Dermis blood vessel endothelial cell (primary cell): ENCODE results near the gene RSPRY1. TPM values are rescaled to one million over a fixed set of nuclear protein-coding genes. Genes with fewer than 3 reads are reported as not detected.
A peak's percentile ranks its signal among the peaks of the same experiment; 100 is the strongest.
"Not testable (repeated sequence)": the region's sequence is repeated elsewhere in the genome, so short reads cannot be mapped to it uniquely, and the experiment has no call there.

ENCODE experiments used
- DNase-seq: peaks from one replicate; pipeline ENCODE4 v3.0.0; 2010
- total RNA-seq: library from RNA; depleted of rRNA; stranded (reverse); fragments of >200 nt; gene quantifications from 2 replicates; pipeline ENCODE4 v1.2.3, GENCODE V29; 2014

The RSPRY1 gene
- total RNA-seq, 1 donor from 2014 or later, result 50.4 TPM

DNA sequence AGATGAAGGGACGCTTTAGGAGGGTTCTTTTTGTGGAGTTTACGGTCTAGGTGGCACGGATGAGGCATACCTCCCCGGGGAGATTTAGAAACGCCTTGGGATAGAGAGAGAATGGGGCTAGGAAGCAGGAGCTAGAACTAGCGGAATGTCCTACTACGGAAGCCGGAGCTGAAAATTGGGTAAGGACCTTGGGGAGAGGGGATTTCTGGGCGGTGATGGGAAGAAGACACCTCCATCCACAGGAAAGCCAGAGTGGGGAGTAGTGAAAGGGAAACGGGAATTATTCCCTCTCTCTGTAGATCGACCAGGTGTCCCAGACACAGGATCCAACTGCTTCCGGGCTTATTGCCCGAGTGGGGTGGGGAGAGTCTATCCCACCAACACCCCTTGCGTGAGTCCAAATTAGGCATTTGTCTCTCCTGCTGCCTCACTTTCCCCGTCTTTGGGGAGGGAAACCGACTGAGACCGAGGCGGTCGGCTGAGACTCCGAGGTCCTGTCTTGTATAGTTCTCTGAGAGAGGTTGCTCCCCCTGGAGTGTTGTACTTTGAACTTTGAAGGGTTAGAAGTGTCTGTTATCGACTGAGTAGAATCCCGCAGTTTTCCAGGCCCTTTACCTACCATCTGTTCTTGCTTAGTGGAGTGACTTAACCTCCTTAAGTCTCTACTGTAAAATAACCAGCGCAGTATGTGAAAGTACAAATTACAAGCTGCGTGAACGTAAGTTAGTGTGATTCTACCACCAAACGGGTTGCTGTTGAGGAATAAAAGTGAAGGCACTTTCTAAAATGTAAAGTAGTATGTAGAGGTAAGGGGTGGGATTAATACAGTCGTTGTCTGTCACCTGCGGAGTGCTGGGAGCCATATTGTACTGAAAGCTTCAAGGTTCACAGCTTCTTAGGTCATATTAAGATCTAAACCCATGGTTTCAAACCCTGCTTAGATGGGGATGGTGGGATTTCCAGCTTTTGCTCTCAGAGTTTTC is 1.0 kb downstream of the RSPRY1 start:
- DNase-seq, result peak; percentile 55

GRCh38 chr16:57187902-57188710 is 2.0 kb downstream of the RSPRY1 start:
- not testable (repeated sequence) for DNase-seq

GRCh38 chr16:57188711-57189002 is 2.5 kb downstream of the RSPRY1 start:
- no peak for DNase-seq

DNA sequence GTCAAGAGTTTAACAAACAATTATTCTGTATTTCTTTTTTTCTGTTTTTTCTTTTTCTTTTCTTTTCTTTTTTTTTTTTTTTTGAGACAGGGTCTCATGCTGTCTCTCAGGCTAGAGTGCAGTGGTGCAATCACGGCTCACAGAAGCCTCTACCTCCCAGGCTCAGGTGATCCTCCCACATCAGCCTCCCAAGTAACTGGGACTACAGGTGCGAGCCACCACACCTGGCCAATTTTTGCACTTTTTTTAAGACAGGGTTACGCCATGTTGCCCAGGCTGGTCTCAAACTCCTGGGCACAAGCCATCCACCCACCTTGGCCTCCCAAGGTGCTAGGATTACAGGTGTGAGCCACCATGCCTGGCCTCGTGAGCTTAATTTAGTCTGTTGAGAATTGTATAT is 3.4 kb downstream of the RSPRY1 start:
- not testable (repeated sequence) for DNase-seq

GRCh38 chr16:57190136-57190535 is 4.0 kb downstream of the RSPRY1 start:
- DNase-seq, result no peak

GRCh38 chr16:57191056-57191571 is 5.0 kb downstream of the RSPRY1 start:
- no peak for DNase-seq

DNA sequence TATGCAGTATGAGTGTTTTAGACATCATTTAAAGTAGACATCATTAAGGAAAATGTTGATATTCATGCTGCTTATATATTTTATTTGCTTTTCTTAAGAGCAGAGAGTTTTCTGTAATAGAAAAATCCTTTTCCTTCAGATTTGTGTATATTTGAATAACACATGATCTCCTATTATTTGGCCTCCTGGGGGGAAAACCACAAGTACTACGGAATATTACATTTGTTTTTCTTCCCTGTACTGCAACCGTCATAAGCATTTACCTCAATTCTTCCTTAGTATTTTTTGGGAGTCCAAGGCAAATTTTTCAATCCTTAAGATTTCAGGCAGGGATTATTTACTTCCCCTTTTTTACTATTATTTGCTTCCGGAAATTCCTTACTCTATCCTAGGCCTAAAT is 6.0 kb downstream of the RSPRY1 start:
- DNase-seq, result no peak

- DNase-seq, result no peak
These were observed 6.8 kb downstream of the RSPRY1 start for GRCh38 chr16:57192720-57193486.

DNA sequence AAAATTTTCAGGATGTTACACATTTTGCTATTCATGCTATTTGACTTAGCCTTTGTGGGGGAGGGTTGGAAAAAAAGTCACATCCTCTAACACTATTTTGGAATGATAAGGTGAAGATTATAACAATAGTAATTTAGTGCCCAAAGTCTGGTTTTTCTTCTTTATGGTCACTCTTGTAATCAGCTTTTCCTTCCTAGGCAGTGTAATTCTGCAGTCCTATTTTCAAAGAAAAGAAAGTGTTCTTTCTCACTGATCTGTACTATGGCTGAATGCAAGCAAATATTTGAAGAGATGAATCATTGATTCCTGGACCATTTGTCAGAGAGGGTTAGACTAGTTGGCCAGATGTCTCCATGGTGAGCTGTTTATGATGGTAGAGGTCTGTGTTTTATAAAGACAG is 8.4 kb downstream of the RSPRY1 start:
- peak; percentile 88 for DNase-seq

- no peak for DNase-seq
These were observed 10.2 kb downstream of the RSPRY1 start for GRCh38 chr16:57196286-57196685.

DNA sequence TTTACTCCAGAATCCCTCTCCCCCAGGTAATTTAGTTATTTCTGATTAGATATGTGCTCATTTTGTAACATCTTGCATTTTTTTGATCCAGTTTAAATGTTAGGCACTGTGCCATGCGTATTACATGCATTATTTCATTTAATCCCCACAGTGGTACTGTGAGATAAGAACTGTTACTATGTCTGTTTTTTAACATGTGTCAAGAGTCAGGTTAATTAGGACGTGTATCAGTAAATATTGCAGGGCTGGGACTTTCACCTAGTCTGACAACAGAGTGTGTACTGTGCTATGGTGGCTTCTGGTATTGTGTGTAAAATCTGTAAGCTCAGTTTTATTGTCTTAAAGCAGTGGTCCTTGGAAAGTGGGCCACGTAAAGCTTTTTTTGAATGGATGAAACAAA is 10.6 kb downstream of the RSPRY1 start:
- no peak for DNase-seq

- not testable (repeated sequence) for DNase-seq
These were observed 14.2 kb downstream of the RSPRY1 start for GRCh38 chr16:57200321-57200720.

DNA sequence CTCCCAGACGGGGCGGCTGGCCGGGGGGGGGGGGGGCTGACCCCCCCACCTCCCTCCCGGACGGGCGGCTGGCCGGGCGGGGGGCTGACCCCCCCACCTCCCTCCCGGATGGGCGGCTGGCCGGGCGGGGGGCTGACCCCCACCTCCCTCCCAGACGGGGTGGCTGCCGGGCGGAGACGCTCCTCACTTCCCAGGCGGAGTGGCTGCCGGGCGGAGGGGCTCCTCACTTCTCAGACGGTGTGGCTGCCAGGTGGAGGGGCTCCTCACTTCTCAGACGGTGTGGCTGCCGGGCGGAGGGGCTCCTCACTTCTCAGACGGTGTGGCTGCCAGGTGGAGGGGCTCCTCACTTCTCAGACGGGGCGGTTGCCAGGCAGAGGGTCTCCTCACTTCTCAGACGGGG is 14.8 kb downstream of the RSPRY1 start:
- DNase-seq, result not testable (repeated sequence)

GRCh38 chr16:57202095-57202886 is 16.2 kb downstream of the RSPRY1 start:
- DNase-seq, result no peak

- DNase-seq, result no peak
These were observed 17.3 kb downstream of the RSPRY1 start for GRCh38 chr16:57203451-57203850.

DNA sequence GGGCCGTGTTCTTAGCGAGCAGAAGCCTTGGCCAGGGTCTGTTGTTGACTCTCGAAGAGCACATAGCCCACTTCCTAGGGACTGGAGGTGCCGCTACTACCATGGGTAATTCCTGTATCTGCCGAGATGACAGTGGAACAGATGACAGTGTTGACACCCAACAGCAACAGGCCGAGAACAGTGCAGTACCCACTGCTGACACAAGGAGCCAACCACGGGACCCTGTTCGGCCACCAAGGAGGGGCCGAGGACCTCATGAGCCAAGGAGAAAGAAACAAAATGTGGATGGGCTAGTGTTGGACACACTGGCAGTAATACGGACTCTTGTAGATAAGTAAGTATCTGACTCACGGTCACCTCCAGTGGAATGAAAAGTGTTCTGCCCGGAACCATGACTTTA is 18.5 kb downstream of the RSPRY1 start:
- DNase-seq, result no peak

DNA sequence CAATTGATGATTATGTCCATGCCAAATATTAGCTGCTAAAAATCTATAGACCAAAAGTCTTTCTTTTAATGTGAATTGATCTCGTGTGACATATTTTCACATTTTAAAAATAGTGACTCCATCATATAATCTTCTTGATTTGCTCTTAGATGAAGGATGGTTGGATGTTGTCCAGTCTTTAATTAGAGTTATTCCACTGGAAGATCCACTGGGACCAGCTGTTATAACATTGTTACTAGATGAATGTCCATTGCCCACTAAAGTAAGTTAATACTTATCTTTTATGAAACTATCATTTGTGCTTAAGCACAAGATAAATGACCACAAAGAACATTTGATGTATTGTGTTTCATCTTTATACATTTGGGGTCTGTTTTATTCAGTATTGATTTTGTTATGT is 22.8 kb downstream of the RSPRY1 start:
- no peak for DNase-seq

GRCh38 chr16:57209780-57210179 is 23.7 kb downstream of the RSPRY1 start:
- DNase-seq, result no peak

DNA sequence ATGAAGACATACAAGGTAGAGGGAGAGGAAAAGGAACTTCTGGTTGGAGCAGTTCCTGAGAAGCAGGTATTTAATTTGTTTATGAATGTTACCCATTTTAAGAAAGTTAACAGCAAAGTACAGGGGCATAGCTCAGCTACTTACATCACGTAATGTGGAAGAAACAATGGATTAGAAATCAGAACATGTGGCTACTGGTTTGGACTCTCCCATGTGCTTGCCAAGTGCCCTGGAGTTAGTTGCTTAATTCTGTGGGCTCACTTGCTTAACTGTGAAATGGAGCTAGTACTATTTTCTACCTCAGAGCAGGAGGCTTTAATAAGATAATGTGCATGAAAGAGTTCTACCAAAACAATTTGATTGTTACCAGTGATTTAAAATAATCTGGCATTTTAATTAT is 27.3 kb downstream of the RSPRY1 start:
- DNase-seq, result no peak

DNA sequence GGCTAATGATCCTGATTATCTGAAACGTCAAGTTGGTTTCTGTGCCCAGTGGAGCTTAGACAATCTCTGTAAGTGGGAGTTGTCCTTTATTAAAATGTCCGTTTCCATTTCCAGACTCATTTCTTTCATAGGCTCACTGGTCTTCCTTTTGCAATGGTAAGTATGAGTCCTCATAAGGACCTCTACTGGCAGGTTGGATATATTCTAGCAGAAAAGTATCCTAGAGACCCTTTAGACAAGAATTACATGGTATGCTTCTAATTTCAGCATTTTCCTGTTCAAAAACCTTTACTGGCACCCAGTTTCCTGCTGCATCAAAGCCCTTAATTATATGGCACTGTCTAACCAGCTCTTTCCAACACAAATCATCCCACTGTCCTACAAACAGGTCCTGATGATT is 30.8 kb downstream of the RSPRY1 start:
- DNase-seq, result no peak

- no peak for DNase-seq
These were observed 36.9 kb downstream of the RSPRY1 start for GRCh38 chr16:57223057-57223456.
